Natural killer cell (primary cell): ENCODE results near the gene RAD23B. TPM values are rescaled to one million over a fixed set of nuclear protein-coding genes. Genes with fewer than 3 reads are reported as not detected.

Experiments
- ATAC-seq, 3 donors: fragments of 150-1000 bp in 2 of 3; fragments of 200-7000 bp in 1 of 3; cut with Tn5 transposase; 1 replicate in 1 of 3; 2 replicates in 2 of 3; pipeline ENCODE4 v1.10.0; 2021; ENCODE audit warnings: mild to moderate bottlenecking in 2 of 3, moderate library complexity in 2 of 3
- DNase-seq, 2 donors: peaks; one replicate each; pipeline versions ENCODE4 v3.0.0 to v3.0.0-alpha.2; 2013 to 2021; ENCODE audit warnings: mixed read lengths in 1 of 2
- H3K27ac ChIP-seq: one replicate; pipeline ENCODE4 v1.5.1; 2013; ENCODE audit warnings: mild to moderate bottlenecking, low read length
- H3K27me3 ChIP-seq: one replicate; pipeline ENCODE4 v1.6.1; 2013; ENCODE audit warnings: low read length; ENCODE audit not compliant: control insufficient read depth, insufficient read depth
- H3K36me3 ChIP-seq: one replicate; pipeline ENCODE4 v1.6.1; 2013; ENCODE audit warnings: low read length; ENCODE audit not compliant: control insufficient read depth, insufficient read depth
- H3K4me1 ChIP-seq: one replicate; pipeline ENCODE4 v1.6.1; 2013; ENCODE audit warnings: low read length; ENCODE audit not compliant: control insufficient read depth, insufficient read depth
- H3K4me3 ChIP-seq: one replicate; pipeline ENCODE4 v1.5.1; 2013; ENCODE audit warnings: low read length
- H3K9me3 ChIP-seq: one replicate; pipeline ENCODE4 v1.6.1; 2013; ENCODE audit warnings: low read length; ENCODE audit not compliant: control insufficient read depth, insufficient read depth
- H3K27ac Mint-ChIP-seq, 2 donors: one replicate each; pipeline ENCODE4 v1.8.0; 2022; ENCODE audit warnings: mild to moderate bottlenecking in 2 of 2, mixed read lengths in 2 of 2, moderate library complexity in 1 of 2
- H3K27me3 Mint-ChIP-seq, 2 donors: one replicate each; pipeline ENCODE4 v1.8.0; 2022; ENCODE audit warnings: low read depth in 2 of 2, mixed read lengths in 2 of 2
- H3K36me3 Mint-ChIP-seq: one replicate; pipeline ENCODE4 v1.8.0; 2022; ENCODE audit warnings: mixed read lengths
- H3K4me1 Mint-ChIP-seq, 2 donors: one replicate each; pipeline ENCODE4 v1.8.0; 2022; ENCODE audit warnings: mixed read lengths in 2 of 2
- H3K4me3 Mint-ChIP-seq: one replicate; pipeline ENCODE4 v1.8.0; 2022; ENCODE audit warnings: mild to moderate bottlenecking, moderate library complexity, mixed read lengths
- H3K9me3 Mint-ChIP-seq, 2 donors: one replicate each; pipeline ENCODE4 v1.8.0; 2022; ENCODE audit warnings: mixed read lengths in 2 of 2
- WGBS: methylation state at CpG from one replicate; pipeline ENCODE4 v1.1.7; 2013; ENCODE audit warnings: missing lambda C conversion rate; ENCODE audit not compliant: insufficient coverage; 5-methylcytosine and 5-hydroxymethylcytosine counted together
- intact Hi-C: fragments of 100-400 bp; cut with micrococcal nuclease; formaldehyde crosslinking; loops from one replicate; pipeline ENCODE4 v1.14.2; 2022
- total RNA-seq, 4 donors: library from RNA; stranded (reverse); fragments of 120-200 nt in 1 of 4; gene quantifications; one replicate each; pipeline versions ENCODE4 v1.2.3 to v1.2.4, GENCODE V29; 2013 to 2022
- TF ChIP-seq, protein P1 (sequence below): fragments of 200-600 bp; IDR thresholded peaks from one replicate; pipeline ENCODE4 v1.8.0; 2022; ENCODE audit warnings: antibody characterized with exemption

RAD23B gene
- total RNA-seq, 3 donors from 2014 or later (not counting 1 experiment from before 2014, with no cell fraction given), result 85.6 to 101 (median 92.6) TPM

GRCh38 chr9:107281184-107281583 is 1.9 kb upstream of the RAD23B start:
- DNase-seq (no peak), ATAC-seq (no peak)
- Histone ChIP-seq H3K27ac (no peak overlapping the region), H3K27me3 (no peaks in the 10 kb centered on the region), H3K4me3 (no peak overlapping the region), H3K4me1 (peaks cover 8% of the 10 kb centered on the region), H3K36me3 (no peaks in the 10 kb centered on the region), H3K9me3 (no peaks in the 10 kb centered on the region)
- H3K27ac Mint-ChIP-seq, result peak overlapping the region; percentile 46 to 92
- peak overlapping the region; percentile 58 for H3K4me3 Mint-ChIP-seq
- H3K9me3 Mint-ChIP-seq, result no peaks in the 10 kb centered on the region
- H3K36me3 Mint-ChIP-seq, result no peaks in the 10 kb centered on the region
- intact Hi-C loops, result no loop called here
- WGBS, result 55% methylated on average over 1 of the region's 1 CpG
- peaks cover 31 to 40% of the 10 kb centered on the region in 2 donors for H3K4me1 Mint-ChIP-seq
- TF ChIP-seq, protein P1, sequence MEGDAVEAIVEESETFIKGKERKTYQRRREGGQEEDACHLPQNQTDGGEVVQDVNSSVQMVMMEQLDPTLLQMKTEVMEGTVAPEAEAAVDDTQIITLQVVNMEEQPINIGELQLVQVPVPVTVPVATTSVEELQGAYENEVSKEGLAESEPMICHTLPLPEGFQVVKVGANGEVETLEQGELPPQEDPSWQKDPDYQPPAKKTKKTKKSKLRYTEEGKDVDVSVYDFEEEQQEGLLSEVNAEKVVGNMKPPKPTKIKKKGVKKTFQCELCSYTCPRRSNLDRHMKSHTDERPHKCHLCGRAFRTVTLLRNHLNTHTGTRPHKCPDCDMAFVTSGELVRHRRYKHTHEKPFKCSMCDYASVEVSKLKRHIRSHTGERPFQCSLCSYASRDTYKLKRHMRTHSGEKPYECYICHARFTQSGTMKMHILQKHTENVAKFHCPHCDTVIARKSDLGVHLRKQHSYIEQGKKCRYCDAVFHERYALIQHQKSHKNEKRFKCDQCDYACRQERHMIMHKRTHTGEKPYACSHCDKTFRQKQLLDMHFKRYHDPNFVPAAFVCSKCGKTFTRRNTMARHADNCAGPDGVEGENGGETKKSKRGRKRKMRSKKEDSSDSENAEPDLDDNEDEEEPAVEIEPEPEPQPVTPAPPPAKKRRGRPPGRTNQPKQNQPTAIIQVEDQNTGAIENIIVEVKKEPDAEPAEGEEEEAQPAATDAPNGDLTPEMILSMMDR, result no peak
- H3K27me3 Mint-ChIP-seq, result peaks cover 0 to 6% of the 10 kb centered on the region in 2 donors

- TF ChIP-seq, protein P1, result no peak
- Histone ChIP-seq H3K4me3 (peak overlapping the region; percentile 77), H3K9me3 (no peaks in the 10 kb centered on the region), H3K27ac (peak overlapping the region; percentile 73), H3K36me3 (no peaks in the 10 kb centered on the region), H3K27me3 (no peaks in the 10 kb centered on the region), H3K4me1 (peaks cover 14% of the 10 kb centered on the region)
- Mint-ChIP-seq H3K4me1 (peaks cover 40 to 48% of the 10 kb centered on the region in 2 donors), H3K9me3 (no peaks in the 10 kb centered on the region), H3K4me3 (peak overlapping the region; percentile 99), H3K27ac (peak overlapping the region; percentile 88 to 92), H3K27me3 (peaks cover 0 to 6% of the 10 kb centered on the region in 2 donors), H3K36me3 (no peaks in the 10 kb centered on the region)
- no peak for DNase-seq
- intact Hi-C loops, result loop anchor here (2.0 kb wide), 1 partner anchor 107 kb away; no protein-coding TSS in a partner anchor
- ATAC-seq, result no peak
- WGBS, result 26% methylated on average over 13 of the region's 13 CpGs
Measured at GRCh38 chr9:107281922-107282667, 984 bp upstream of the RAD23B start.

DNA sequence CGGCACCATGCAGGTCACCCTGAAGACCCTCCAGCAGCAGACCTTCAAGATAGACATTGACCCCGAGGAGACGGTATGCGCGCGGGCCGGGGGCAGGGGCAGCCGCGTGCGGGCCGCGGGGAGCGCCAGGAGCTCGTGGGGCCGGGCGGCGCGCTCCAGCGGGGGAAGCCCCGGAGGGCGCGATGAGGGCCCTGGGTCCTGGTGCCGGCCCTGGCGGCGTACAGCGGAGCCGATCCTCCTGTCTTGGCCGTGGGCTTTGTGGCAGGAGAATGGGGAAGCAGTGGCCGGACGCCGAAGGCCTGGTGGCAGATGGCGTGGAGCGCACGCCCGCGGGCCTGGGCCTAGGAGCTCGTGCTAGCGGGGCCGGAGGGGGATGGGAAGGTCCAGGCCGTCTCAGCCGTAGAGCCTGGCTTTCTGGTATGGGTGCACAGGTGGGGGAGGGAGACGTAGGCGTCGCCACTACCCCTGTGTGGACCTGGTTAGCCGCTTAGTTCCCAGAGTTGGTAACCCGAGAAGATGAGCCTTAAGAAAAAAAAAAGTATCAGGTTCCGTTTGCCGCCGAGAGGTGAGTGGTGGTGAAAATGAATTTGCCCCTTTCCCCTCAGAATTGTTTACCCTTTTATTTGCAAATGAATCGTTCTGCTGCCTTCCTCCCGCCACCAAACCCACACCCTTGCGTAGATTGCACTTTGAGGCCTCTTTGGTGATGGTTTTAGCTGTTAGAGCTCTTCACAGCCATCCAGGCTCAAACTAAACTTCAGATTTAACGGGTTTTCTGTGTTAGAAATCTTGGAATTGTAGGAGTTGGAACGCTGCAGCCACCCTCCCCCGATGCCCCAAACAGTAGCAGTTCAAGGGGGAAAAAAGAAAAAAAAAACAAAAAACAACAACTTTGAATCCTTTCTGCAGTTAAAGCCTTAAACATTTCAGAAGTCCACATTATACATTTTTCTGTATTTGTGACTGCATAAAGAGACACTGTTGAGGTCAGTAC is 841 bp downstream of the RAD23B start:
- ATAC-seq, result peak; percentile 27 to 53 (median 38)
- WGBS, result under 1% methylated on average over 48 of the region's 55 CpGs
- peaks cover 14% of the 10 kb centered on the region for H3K4me1 ChIP-seq

More for the DNA sequence above, 841 bp downstream of the RAD23B start:
- H3K27ac Mint-ChIP-seq, result peak overlapping the region; percentile 88 to 92
- Histone ChIP-seq H3K9me3 (no peaks in the 10 kb centered on the region), H3K4me3 (peak overlapping the region; percentile 87), H3K36me3 (no peaks in the 10 kb centered on the region), H3K27ac (peak overlapping the region; percentile 91), H3K27me3 (no peaks in the 10 kb centered on the region)
- TF ChIP-seq, protein P1, result no peak
- peak overlapping the region; percentile 99 for H3K4me3 Mint-ChIP-seq
- no peaks in the 10 kb centered on the region for H3K9me3 Mint-ChIP-seq
- peak; percentile 64 to 79 for DNase-seq
- H3K36me3 Mint-ChIP-seq, result no peaks in the 10 kb centered on the region
- H3K27me3 Mint-ChIP-seq, result peaks cover 0 to 6% of the 10 kb centered on the region in 2 donors
- H3K4me1 Mint-ChIP-seq, result peaks cover 51 to 54% of the 10 kb centered on the region in 2 donors
- intact Hi-C loops, result loop anchor here (1.0 to 2.0 kb wide), 3 partner anchors 15 to 109 kb away; no protein-coding TSS in a partner anchor
